H1 (cell line): ENCODE data around the gene ADA. TPM values are rescaled to one million over a fixed set of nuclear protein-coding genes. Genes with fewer than 3 reads are reported as not detected.
"Not testable (repeated sequence)": the region's sequence is repeated elsewhere in the genome, so short reads cannot be mapped to it uniquely, and the experiment has no call there.

Source experiments
- CTCF ChIA-PET: fragments of 300-600 bp; sonication (Branson Sonifier 250); formaldehyde crosslinking; loops from one replicate; lab custom pipeline; 2021; ENCODE audit not compliant: partially characterized antibody; lab: Charles Lee
- POLR2A ChIA-PET: fragments of 300-600 bp; sonication (Branson Sonifier 250); formaldehyde crosslinking; loops from one replicate; lab custom pipeline; 2021; ENCODE audit warnings: inconsistent platforms; ENCODE audit not compliant: partially characterized antibody; lab: Charles Lee
- DNase-seq, 2 experiments: peaks; one replicate each; pipeline versions ENCODE4 v3.0.0 to v3.0.0-alpha.2; 2010 to 2022; ENCODE audit warnings: low spot score in 2 of 2, low read depth in 1 of 2, mixed read lengths in 1 of 2
- FAIRE-seq: peaks from 2 replicates; lab custom pipeline; 2011; peaks lifted over from hg19 to GRCh38; lab: Jason Lieb, UNC
- H2AFZ ChIP-seq: 2 replicates; pipeline ENCODE4 v1.8.1; 2012; ENCODE audit warnings: low read length, inconsistent platforms
- H2AK5ac ChIP-seq: 2 replicates; pipeline ENCODE4 v1.6.1; 2013; ENCODE audit warnings: low read depth, low read length
- H2BK120ac ChIP-seq: replicated peaks from 2 replicates; pipeline ENCODE3; 2013; ENCODE audit warnings: low read depth, low read length, inconsistent platforms
- H2BK12ac ChIP-seq: 2 replicates; pipeline ENCODE4 v1.6.1; 2013; ENCODE audit warnings: low read depth, low read length
- H2BK15ac ChIP-seq: 2 replicates; pipeline ENCODE4 v1.6.1; 2013; ENCODE audit warnings: low read length
- H2BK20ac ChIP-seq: 2 replicates; pipeline ENCODE4 v1.6.1; 2013; ENCODE audit warnings: low read length
- H2BK5ac ChIP-seq: 2 replicates; pipeline ENCODE4 v1.6.1; 2013; ENCODE audit warnings: low read depth, low read length
- H3K14ac ChIP-seq: 2 replicates; pipeline ENCODE4 v1.6.1; 2013; ENCODE audit warnings: inconsistent platforms; ENCODE audit not compliant: insufficient read length
- H3K18ac ChIP-seq: 2 replicates; pipeline ENCODE4 v1.6.1; 2013; ENCODE audit warnings: low read length; ENCODE audit errors: extremely low read depth
- H3K23ac ChIP-seq: 2 replicates; pipeline ENCODE4 v1.6.1; 2013; ENCODE audit warnings: inconsistent platforms; ENCODE audit not compliant: insufficient read length
- H3K23me2 ChIP-seq: 2 replicates; pipeline ENCODE4 v1.6.1; 2013; ENCODE audit warnings: low read depth, low read length
- H3K27ac ChIP-seq: 2 replicates; pipeline ENCODE4 v1.6.1; 2011; ENCODE audit warnings: low read depth, low read length, inconsistent platforms
- H3K27me3 ChIP-seq, 4 experiments: replicated peaks in 1 of 4; 1 replicate in 1 of 4; 2 replicates in 3 of 4; pipeline versions ENCODE4 v1.6.1 to v1.8.1; 2011 to 2013; ENCODE audit warnings: low read length in 3 of 4, mild to moderate bottlenecking in 3 of 4, inconsistent platforms in 2 of 4, mixed read lengths in 2 of 4, moderate library complexity in 1 of 4; ENCODE audit not compliant: control insufficient read depth in 3 of 4, insufficient read depth in 3 of 4; ENCODE audit errors: extremely low read depth in 1 of 4
- H3K36me3 ChIP-seq, 4 experiments: 2 replicates each; pipeline versions ENCODE4 v1.6.1 to v1.8.1; 2011 to 2013; ENCODE audit warnings: mild to moderate bottlenecking in 4 of 4, low read length in 3 of 4, moderate library complexity in 2 of 4, control low read depth in 1 of 4, inconsistent platforms in 1 of 4; ENCODE audit not compliant: insufficient read depth in 4 of 4, control insufficient read depth in 2 of 4
- H3K4ac ChIP-seq: replicated peaks from 2 replicates; pipeline ENCODE3; 2013; ENCODE audit warnings: low read length, low read depth, mixed read lengths, inconsistent platforms; ENCODE audit not compliant: insufficient read length
- H3K4me1 ChIP-seq, 4 experiments: replicated peaks in 1 of 4; 1 replicate in 1 of 4; 2 replicates in 3 of 4; pipeline versions ENCODE4 v1.6.1 to v1.8.1; 2011 to 2013; ENCODE audit warnings: low read length in 3 of 4, inconsistent platforms in 2 of 4, mixed read lengths in 1 of 4; ENCODE audit not compliant: insufficient read depth in 4 of 4, control insufficient read depth in 3 of 4
- H3K4me2 ChIP-seq, 2 experiments: 2 replicates each; pipeline versions ENCODE4 v1.6.1 to v1.8.1; 2011 to 2013; ENCODE audit warnings: low read depth in 2 of 2, low read length in 2 of 2, control low read depth in 1 of 2, inconsistent platforms in 1 of 2, mild to moderate bottlenecking in 1 of 2; ENCODE audit not compliant: insufficient read depth in 1 of 2
- H3K4me3 ChIP-seq, 4 experiments: fragments of 200-600, 300-600 bp in 1 of 4; sonication (generic), shearing (Covaris generic), sonication (Bioruptor Twin) in 1 of 4; 2 replicates each; pipeline versions ENCODE4 v1.5.1 to v1.8.1; 2011 to 2016; ENCODE audit warnings: low read length in 4 of 4, low read depth in 3 of 4, control low read depth in 2 of 4, inconsistent platforms in 2 of 4, mild to moderate bottlenecking in 2 of 4, mixed read lengths in 1 of 4, moderate library complexity in 1 of 4; ENCODE audit not compliant: insufficient read depth in 2 of 4; ENCODE audit errors: extremely low read depth in 1 of 4
- H3K56ac ChIP-seq: replicated peaks from 2 replicates; pipeline ENCODE3; 2013; ENCODE audit warnings: low read depth, mild to moderate bottlenecking, mixed read lengths, low read length, inconsistent platforms; ENCODE audit not compliant: insufficient read length
- H3K79me1 ChIP-seq: 2 replicates; pipeline ENCODE4 v1.6.1; 2013; ENCODE audit warnings: low read depth, low read length, control low read depth
- H3K79me2 ChIP-seq, 2 experiments: 2 replicates each; pipeline versions ENCODE4 v1.6.1 to v1.8.1; 2012 to 2013; ENCODE audit warnings: low read length in 2 of 2, mild to moderate bottlenecking in 2 of 2, inconsistent platforms in 1 of 2; ENCODE audit not compliant: insufficient read depth in 2 of 2, control insufficient read depth in 1 of 2
- H3K9ac ChIP-seq, 4 experiments: replicated peaks in 1 of 4; 1 replicate in 1 of 4; 2 replicates in 3 of 4; pipeline versions ENCODE4 v1.6.1 to v1.8.1; 2011 to 2013; ENCODE audit warnings: low read depth in 3 of 4, low read length in 3 of 4, control low read depth in 2 of 4, mild to moderate bottlenecking in 2 of 4, moderate library complexity in 2 of 4, inconsistent platforms in 1 of 4; ENCODE audit errors: extremely low read depth in 1 of 4
- H3K9me3 ChIP-seq, 2 experiments: 2 replicates each; pipeline versions ENCODE4 v1.6.1 to v1.8.1; 2012 to 2013; ENCODE audit warnings: mild to moderate bottlenecking in 2 of 2, moderate library complexity in 2 of 2, control low read depth in 1 of 2, inconsistent platforms in 1 of 2, low read depth in 1 of 2, low read length in 1 of 2, mixed read lengths in 1 of 2; ENCODE audit not compliant: insufficient read depth in 2 of 2
- H4K20me1 ChIP-seq, 2 experiments: replicated peaks in 1 of 2; 2 replicates each; pipeline versions ENCODE3 to v1.8.1; 2011 to 2013; ENCODE audit warnings: inconsistent platforms in 2 of 2, low read length in 2 of 2, mild to moderate bottlenecking in 1 of 2; ENCODE audit not compliant: insufficient read depth in 2 of 2, control insufficient read depth in 1 of 2
- H4K5ac ChIP-seq: 2 replicates; pipeline ENCODE4 v1.6.1; 2013; ENCODE audit warnings: low read length, low read depth, mixed read lengths, inconsistent platforms; ENCODE audit not compliant: insufficient read length
- H4K8ac ChIP-seq: 2 replicates; pipeline ENCODE4 v1.8.0; 2013; ENCODE audit warnings: mild to moderate bottlenecking, moderate library complexity, low read length, inconsistent platforms; ENCODE audit not compliant: insufficient read depth; ENCODE audit errors: extremely low read depth
- H4K91ac ChIP-seq: replicated peaks from 2 replicates; pipeline ENCODE3; 2013; ENCODE audit warnings: low read length, mixed read lengths, inconsistent platforms; ENCODE audit not compliant: insufficient read length
- TEAD4 ChIP-seq: IDR thresholded peaks from 2 replicates; pipeline ENCODE4 v1.6.1; 2012; ENCODE audit warnings: low read depth, low read length, inconsistent platforms, mixed read lengths
- WGBS, 2 experiments: shearing (Covaris generic) in 1 of 2; methylation state at CpG; one replicate each; pipeline versions ENCODE4 v1.1.6 to v1.1.7; 2013 to 2015; ENCODE audit warnings: low lambda C conversion rate in 2 of 2, mixed read lengths in 2 of 2, inconsistent platforms in 1 of 2, low coverage in 1 of 2, missing lambda C conversion rate in 1 of 2; ENCODE audit not compliant: insufficient replicate concordance in 2 of 2, insufficient coverage in 1 of 2, insufficient read length in 1 of 2; ENCODE audit errors: extremely low coverage in 1 of 2, missing lambda C conversion rate in 1 of 2; 5-methylcytosine and 5-hydroxymethylcytosine counted together
- polyA plus RNA-seq, 7 experiments: library from polyadenylated mRNA; depleted of rRNA in 3 of 7; stranded (reverse) in 5 of 7; unstranded in 2 of 7; fragments of >200 nt in 5 of 7; fragments of 200-250 nt in 2 of 7; gene quantifications; 1 replicate in 5 of 7; 2 replicates in 1 of 7; 4 replicates in 1 of 7; pipeline versions ENCODE4 v1.2.1 to v1.2.3, GENCODE V29; 2011 to 2013; ENCODE audit warnings: missing spikeins in 2 of 7, mixed read lengths in 2 of 7
- total RNA-seq: library from RNA; stranded (reverse); fragmentation: NEBNext Ultra II Directional; extraction: Animal tissue kit (Norgen Biotek cat#: 25700); gene quantifications from 2 replicates; pipeline ENCODE4 v1.2.1, GENCODE V29; 2021

The ADA gene
- total and polyA plus RNA-seq, 2 of the 8 experiments (the other 6 are each of a cell fraction or from before 2014, with no cell fraction given), result 19.9 to 32.8 TPM

- H3K4ac ChIP-seq, H2BK120ac ChIP-seq, H3K4me1 ChIP-seq, H3K56ac ChIP-seq, H3K79me1 ChIP-seq, FAIRE-seq, H3K4me3 ChIP-seq, H3K14ac ChIP-seq, H2BK15ac ChIP-seq, H2BK20ac ChIP-seq, H3K4me2 ChIP-seq, H3K27ac ChIP-seq, H2BK5ac ChIP-seq, H4K8ac ChIP-seq, H2AFZ ChIP-seq, H3K27me3 ChIP-seq, DNase-seq, H4K20me1 ChIP-seq, H3K36me3 ChIP-seq, H4K91ac ChIP-seq, H3K79me2 ChIP-seq, H3K23me2 ChIP-seq, H3K23ac ChIP-seq, H3K18ac ChIP-seq, H3K9me3 ChIP-seq, H2AK5ac ChIP-seq, POLR2A ChIA-PET, H3K9ac ChIP-seq, H2BK12ac ChIP-seq, H4K5ac ChIP-seq: not testable (repeated sequence)
- WGBS, 2 experiments, result 88% methylated on average over 9 of the region's 9 CpGs; no CpG with 5 or more reads in 1 of the 2 experiments
- CTCF ChIA-PET, result interaction anchor here (1.9 kb wide), 1 partner anchor 12 kb away, joined by 12 read pairs; no protein-coding TSS in a partner anchor
- peak; percentile 63; the same call in 1 of the 2 replicates for TF ChIP-seq TEAD4
Measured at GRCh38 chr20:44670851-44671250, 19.4 kb upstream of the ADA start.
